GM20000 (cell line): ENCODE results near the gene NARS2.
"Not testable (repeated sequence)": the region's sequence is repeated elsewhere in the genome, so short reads cannot be mapped to it uniquely, and the experiment has no call there.

ENCODE experiments used
- DNase-seq: peaks from one replicate; pipeline ENCODE4 v3.0.0; 2012; ENCODE audit warnings: low spot score
- CTCF ChIP-seq: IDR thresholded peaks from 2 replicates; pipeline ENCODE4 v1.5.1; 2012; ENCODE audit warnings: mild to moderate bottlenecking, control low read depth; ENCODE audit errors: extremely low read depth, missing control alignments

Gene NARS2

GRCh38 chr11:78607696-78608095 is 33.0 kb upstream of the NARS2 start:
- no peak for TF ChIP-seq CTCF
- no peak for DNase-seq

GRCh38 chr11:78606667-78607066 is 32.0 kb upstream of the NARS2 start:
- no peak for DNase-seq
- no peak for TF ChIP-seq CTCF

GRCh38 chr11:78605296-78605695 is 30.6 kb upstream of the NARS2 start:
- no peak for DNase-seq
- TF ChIP-seq CTCF, result no peak

GRCh38 chr11:78603792-78604191 is 29.1 kb upstream of the NARS2 start:
- DNase-seq, result no peak

GRCh38 chr11:78602771-78603170 is 28.1 kb upstream of the NARS2 start:
- not testable (repeated sequence) for DNase-seq

More at GRCh38 chr11:78603792-78604191, 29.1 kb upstream of the NARS2 start:
- no peak for TF ChIP-seq CTCF

GRCh38 chr11:78601066-78601465 is 26.4 kb upstream of the NARS2 start:
- not testable (repeated sequence) for DNase-seq

GRCh38 chr11:78597579-78597978 is 22.9 kb upstream of the NARS2 start:
- DNase-seq, result not testable (repeated sequence)

- no peak for DNase-seq
- no peak for TF ChIP-seq CTCF
Observed at GRCh38 chr11:78595436-78596130, 20.9 kb upstream of the NARS2 start.

GRCh38 chr11:78594814-78595213 is 20.1 kb upstream of the NARS2 start:
- no peak for TF ChIP-seq CTCF

More at GRCh38 chr11:78594814-78595213, 20.1 kb upstream of the NARS2 start:
- no peak for DNase-seq
